ENCODE results near the gene SLC2A8.

The SLC2A8 gene

GRCh38 chr9:127444283-127444920 is 47.4 kb downstream of the SLC2A8 start:
- DNase-seq: peak; percentile 13

- DNase-seq: peak; percentile 25
Observed at GRCh38 chr9:127444921-127445850, 48.2 kb downstream of the SLC2A8 start.

GRCh38 chr9:127445851-127446712 is 49.1 kb downstream of the SLC2A8 start:
- peak; percentile 15 for DNase-seq

DNA sequence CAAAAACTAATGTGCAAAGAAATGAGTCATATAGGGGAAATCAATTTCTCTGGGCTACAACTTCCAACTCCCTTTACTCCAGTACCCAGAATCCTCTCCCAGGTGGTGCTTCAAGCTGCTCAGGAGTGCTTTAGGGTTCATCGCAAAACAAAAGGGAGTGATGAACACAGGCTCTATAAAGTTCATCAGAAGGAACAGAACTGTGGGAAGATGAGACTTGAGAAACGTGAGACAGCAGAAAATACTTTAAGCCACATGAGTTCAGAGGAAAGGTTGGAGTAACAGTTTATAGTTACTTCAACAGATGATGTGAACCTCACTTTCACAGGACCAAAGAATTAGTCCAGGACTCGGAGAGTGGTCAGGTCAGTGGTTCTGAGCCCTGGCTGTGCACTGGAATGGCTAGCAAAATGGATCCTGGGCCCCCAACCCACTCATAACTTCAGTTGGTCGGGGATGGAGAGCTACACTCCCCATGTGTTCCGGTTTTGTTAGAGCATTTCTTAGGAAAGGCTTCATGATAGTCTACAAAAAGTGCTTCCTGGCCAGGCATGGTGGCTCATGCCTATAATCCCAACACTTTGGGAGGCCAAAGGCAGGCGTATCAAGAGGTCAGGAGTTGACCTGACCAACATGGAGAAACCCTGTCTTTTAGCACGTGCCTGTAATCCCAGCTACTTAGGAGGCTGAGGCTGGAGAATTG is 49.9 kb downstream of the SLC2A8 start:
- no peak for DNase-seq

GRCh38 chr9:127447416-127448111 is 50.6 kb downstream of the SLC2A8 start:
- no peak for DNase-seq

DNA sequence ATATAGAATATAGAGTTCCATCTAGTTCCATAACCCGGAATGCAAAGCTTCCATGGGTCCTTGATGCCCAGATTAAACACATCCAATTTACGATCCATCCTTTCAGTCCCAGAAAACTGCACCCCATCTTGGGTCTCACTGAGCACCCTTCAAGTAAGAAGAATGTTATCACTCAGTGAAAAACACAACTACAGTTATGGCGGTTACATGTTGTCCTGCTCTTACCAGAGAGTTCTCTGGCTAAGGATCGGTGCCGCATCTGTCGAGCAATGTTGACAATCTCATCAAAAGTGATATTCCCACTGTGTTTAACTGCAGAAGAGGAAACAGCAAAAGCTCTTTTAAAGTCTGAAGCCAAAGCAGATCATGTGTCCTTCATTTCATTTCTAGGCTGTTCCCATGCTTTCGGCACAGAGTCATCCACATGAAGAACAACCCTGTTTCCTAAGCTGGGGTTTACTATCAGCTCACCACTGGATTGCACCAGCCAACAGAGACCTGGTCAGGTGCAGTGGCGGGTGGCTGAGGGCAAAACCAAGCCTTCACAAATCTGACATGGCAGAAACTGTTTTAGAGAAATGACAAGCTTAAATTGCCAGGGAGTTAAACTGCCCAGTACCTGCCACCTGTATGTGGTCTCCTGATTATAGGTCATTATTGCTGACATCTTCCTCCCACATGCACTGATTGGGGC is 51.3 kb downstream of the SLC2A8 start:
- no peak for DNase-seq

- no peak for DNase-seq
Observed at GRCh38 chr9:127449332-127449966, 52.5 kb downstream of the SLC2A8 start.

- DNase-seq: peak; percentile 18
Observed at GRCh38 chr9:127450243-127450760, 53.3 kb downstream of the SLC2A8 start.

DNA sequence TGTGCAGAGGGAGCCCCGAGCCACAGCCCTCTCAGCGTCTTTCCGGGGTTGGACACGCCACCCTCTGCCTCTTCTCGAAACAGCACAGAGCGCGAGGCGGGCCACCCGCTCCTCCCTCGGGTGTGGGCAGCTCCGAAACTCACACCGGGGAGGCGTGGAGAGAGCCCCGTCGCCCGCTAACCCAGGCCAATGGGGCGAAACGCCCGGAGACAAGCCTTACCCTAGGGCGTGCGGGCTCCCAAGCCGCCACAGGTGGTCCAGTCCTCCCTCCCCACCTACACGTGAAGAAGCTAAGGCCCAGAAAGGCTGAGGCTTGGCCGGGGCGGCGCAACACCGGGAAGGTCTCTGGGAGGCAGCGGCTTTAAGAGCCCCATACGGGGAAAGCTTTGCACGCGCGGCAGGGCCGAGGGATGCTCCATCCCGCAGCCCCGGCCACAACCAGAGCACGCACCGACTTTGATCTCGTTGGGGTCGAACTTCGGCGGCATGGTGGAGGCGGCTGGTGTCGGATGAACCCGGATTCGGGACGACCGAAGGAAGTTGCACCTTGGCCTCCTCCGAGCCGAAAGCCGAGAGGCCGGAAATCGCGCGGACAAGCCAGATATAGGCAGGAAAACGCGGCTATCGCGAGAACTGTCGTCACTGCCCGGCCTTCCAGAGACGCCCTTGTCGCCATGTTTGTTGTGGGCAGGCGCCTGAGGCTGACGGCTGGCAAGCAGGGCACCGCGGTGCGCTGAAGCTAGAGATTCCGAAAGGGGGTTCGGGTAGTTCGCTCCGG is 54.0 kb downstream of the SLC2A8 start, which contains the start of the genes LRSAM1 and RPL12:
LRSAM1 (plus strand) TSS at position 681 of the 778 bp plus-strand sequence. CDS start 3,018 bp downstream, outside the sequence.
RPL12 (minus strand) TSS at position 577 of the 778 bp plus-strand sequence; CDS start at position 488, 89 bp downstream.
- DNase-seq: peak; percentile 100

- no peak for DNase-seq
Observed at GRCh38 chr9:127451608-127451857, 54.6 kb downstream of the SLC2A8 start.

- peak; percentile 39 for DNase-seq
Observed at GRCh38 chr9:127451858-127452656, 55.1 kb downstream of the SLC2A8 start.

GRCh38 chr9:127452691-127453090 is 55.7 kb downstream of the SLC2A8 start:
- no peak for DNase-seq

DNA sequence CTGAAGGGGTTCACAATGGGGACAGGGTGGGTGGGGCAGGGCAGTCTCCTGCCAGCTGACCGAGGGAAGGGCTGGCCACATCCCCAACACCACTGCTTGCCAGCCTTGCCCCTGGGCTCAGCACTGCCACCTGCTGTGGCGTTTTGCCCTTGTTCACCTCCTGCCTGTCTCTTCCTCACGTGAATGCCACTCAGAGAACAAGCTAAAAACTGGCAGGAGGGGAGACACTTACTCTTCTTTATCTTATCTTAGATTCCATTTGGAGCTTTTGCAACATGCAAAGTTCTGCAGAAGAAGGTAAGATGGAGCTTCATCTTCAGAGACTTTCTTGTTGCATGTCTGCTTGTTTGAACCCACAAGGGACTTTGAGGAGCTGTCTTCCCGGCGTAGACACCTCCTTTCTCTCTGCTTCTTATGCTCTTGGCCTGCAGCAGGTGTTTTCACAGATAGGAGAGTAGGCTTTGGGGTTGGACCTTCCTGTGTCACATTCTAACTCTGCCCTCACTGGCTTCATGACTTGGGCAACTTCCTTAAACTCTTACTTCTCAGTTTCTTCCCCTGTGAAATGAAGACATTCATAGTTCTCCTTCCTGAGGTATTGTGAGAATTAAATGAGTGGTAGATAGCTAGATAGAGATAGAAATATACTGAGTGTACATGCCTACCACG is 58.5 kb downstream of the SLC2A8 start:
- DNase-seq: peak; percentile 38

- no peak for DNase-seq
Observed at GRCh38 chr9:127457191-127457878, 60.4 kb downstream of the SLC2A8 start.

Measured in stimulated activated CD4-positive, alpha-beta T cell treated with anti-CD3 and anti-CD28 coated beads, Interleukin-12 subunit alpha, Interleukin-12 subunit beta, amount 100 ng/mL, for 4 hours (primary cell).